Gastroesophageal sphincter (tissue), 3 donors: ENCODE results near the gene CCDC93.

Experiments
- CTCF ChIP-seq, 4 experiments: fragments of 200-600 bp in 2 of 4; fragments of 450-650 bp in 2 of 4; sonication (generic) in 1 of 4; IDR thresholded peaks; one replicate each; pipeline ENCODE4 v1.5.1; 2017 to 2019; ENCODE audit warnings: antibody characterized with exemption in 4 of 4, mild to moderate bottlenecking in 2 of 4, moderate library complexity in 2 of 4
- EP300 ChIP-seq: sonication (generic); formaldehyde crosslinking; IDR thresholded peaks from one replicate; pipeline ENCODE4 v1.6.1; 2017; ENCODE audit warnings: antibody characterized with exemption, mild to moderate bottlenecking
- POLR2A ChIP-seq, 2 donors: fragments of 450-650 bp; IDR thresholded peaks; one replicate each; pipeline ENCODE4 v1.6.1; 2017; ENCODE audit warnings: antibody characterized with exemption in 2 of 2, mild to moderate bottlenecking in 2 of 2, moderate library complexity in 1 of 2
- POLR2AphosphoS5 ChIP-seq: sonication (generic); formaldehyde crosslinking; IDR thresholded peaks from one replicate; pipeline ENCODE4 v1.6.1; 2017; ENCODE audit warnings: antibody characterized with exemption

GRCh38 chr2:117961201-117961600 is 52.7 kb downstream of the CCDC93 start:
- TF ChIP-seq POLR2AphosphoS5 = no peak
- no peak for TF ChIP-seq CTCF (IDR thresholded peaks at IDR 0.05)
- TF ChIP-seq POLR2A (IDR thresholded peaks at IDR 0.05) = no peak
- TF ChIP-seq EP300 = no peak
